ENCODE measurements around the gene EFHB. TPM values are rescaled to one million over a fixed set of nuclear protein-coding genes. Genes with fewer than 3 reads are reported as not detected.
"Not testable (repeated sequence)": the region's sequence is repeated elsewhere in the genome, so short reads cannot be mapped to it uniquely, and the experiment has no call there.

Gene EFHB
- total and polyA plus RNA-seq, 3 experiments from 2014 or later = 0.39 to 1.3 TPM; not detected in 1

DNA sequence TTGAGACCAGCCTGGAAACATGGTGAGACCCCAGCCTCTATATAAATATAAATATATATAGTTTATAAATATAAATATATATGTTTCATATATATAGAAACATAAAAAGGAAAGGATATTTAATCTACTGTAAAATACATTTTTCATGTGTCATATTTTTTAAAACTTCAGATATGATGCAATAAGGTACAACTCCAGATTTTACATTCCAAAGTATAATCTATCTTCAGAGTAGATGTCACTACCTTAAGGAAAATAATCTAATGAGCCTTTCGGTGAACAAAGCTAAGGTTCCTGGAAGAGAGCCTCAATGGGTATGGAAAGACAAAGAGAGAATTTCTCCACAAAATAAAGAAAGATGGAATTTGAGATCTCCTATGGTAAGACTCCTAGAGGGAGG lies 16.9 kb downstream of the EFHB start:
- Histone ChIP-seq H3K9me3 (ENCODE audit: low read length) (no peaks in the 10 kb centered on the region), H3K4me3 (ENCODE audit: low read length) (no peak overlapping the region), H3K27me3 (ENCODE audit: insufficient read depth, low read length, poor library complexity, severe bottlenecking) (no peaks in the 10 kb centered on the region), H3K4me1 (ENCODE audit: insufficient read depth, low read length) (no peaks in the 10 kb centered on the region), H3K27ac (ENCODE audit: low read depth, low read length) (no peak overlapping the region), H3K36me3 (ENCODE audit: insufficient read depth, low read length) (no peaks in the 10 kb centered on the region)
- no peak overlapping the region for H3K4me3 Mint-ChIP-seq
- POLR2A ChIA-PET = no interaction called here
- H3K36me3 Mint-ChIP-seq = peaks cover 0 to 13% (median 0%) of the 10 kb centered on the region in 3 donors
- CTCF ChIA-PET = no interaction called here
- no peaks in the 10 kb centered on the region for H3K4me1 Mint-ChIP-seq
- peaks cover 0 to 10% (median 5%) of the 10 kb centered on the region in 5 donors for H3K9me3 Mint-ChIP-seq
- no peak for DNase-seq
- peaks cover 0 to 2% of the 10 kb centered on the region in 2 donors for H3K27me3 Mint-ChIP-seq
- no peak overlapping the region for H3K27ac Mint-ChIP-seq

DNA sequence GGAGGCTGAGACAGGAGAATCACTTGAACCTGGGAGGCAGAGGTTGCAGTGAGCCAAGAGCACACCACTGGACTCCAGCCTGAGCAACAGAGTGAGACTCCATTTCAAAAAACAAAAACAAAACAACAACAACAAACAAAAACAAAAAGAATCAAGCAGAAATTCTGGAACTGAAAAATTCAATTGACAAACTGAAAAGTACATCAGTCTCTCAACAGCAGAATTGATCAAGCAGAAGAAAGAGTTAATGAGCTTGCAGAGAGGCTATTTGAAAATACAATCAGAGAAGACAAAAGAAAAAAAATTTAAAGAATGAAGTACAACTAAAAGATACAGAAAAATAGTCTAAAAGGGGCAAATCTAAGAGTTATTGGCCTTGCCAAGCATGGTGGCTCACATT lies 22.6 kb downstream of the EFHB start:
- Histone ChIP-seq H3K36me3 (ENCODE audit: insufficient read depth, low read length) (no peaks in the 10 kb centered on the region), H3K9me3 (ENCODE audit: low read length) (no peaks in the 10 kb centered on the region), H3K27ac (ENCODE audit: low read depth, low read length) (no peak overlapping the region), H3K4me3 (ENCODE audit: low read length) (no peak overlapping the region), H3K27me3 (ENCODE audit: insufficient read depth, low read length, poor library complexity, severe bottlenecking) (no peaks in the 10 kb centered on the region), H3K4me1 (ENCODE audit: insufficient read depth, low read length) (no peaks in the 10 kb centered on the region)
- no peak overlapping the region for H3K27ac Mint-ChIP-seq
- no peak overlapping the region for H3K4me3 Mint-ChIP-seq
- H3K9me3 Mint-ChIP-seq = peaks cover 13 to 23% (median 21%) of the 10 kb centered on the region in 5 donors
- DNase-seq = no peak
- peaks cover 0 to 26% (median 1%) of the 10 kb centered on the region in 3 donors for H3K36me3 Mint-ChIP-seq
- ChIA-PET POLR2A (no interaction called here), CTCF (no interaction called here)
- no peaks in the 10 kb centered on the region for H3K27me3 Mint-ChIP-seq
- no peaks in the 10 kb centered on the region for H3K4me1 Mint-ChIP-seq

DNA sequence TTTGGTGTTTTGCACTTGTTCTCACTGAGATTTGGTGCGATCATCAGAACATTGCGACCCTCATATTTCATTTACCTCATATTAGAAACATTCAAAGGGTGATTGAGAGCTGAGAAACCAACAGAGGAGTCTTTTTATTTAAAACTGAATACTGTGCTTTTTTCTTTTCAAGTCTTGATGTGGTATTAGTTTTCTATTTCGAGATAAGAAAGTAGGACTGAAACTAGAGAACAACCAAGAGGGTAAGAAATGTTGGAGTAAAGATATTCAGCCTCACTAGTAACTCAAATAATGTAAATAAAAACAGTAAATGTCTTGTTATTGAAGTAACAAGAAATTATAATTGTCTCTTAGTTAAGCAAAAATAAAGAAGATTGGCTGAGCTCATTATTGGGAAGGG lies 26.5 kb downstream of the EFHB start:
- Mint-ChIP-seq H3K27me3 (no peaks in the 10 kb centered on the region), H3K9me3 (peaks cover 11 to 18% (median 15%) of the 10 kb centered on the region in 5 donors), H3K27ac (no peak overlapping the region), H3K4me3 (no peak overlapping the region), H3K36me3 (peaks cover 0 to 23% (median 1%) of the 10 kb centered on the region in 3 donors), H3K4me1 (no peaks in the 10 kb centered on the region)
- no peak overlapping the region for H3K27ac ChIP-seq (ENCODE audit: low read depth, low read length)
- no peaks in the 10 kb centered on the region for H3K9me3 ChIP-seq (ENCODE audit: low read length)
- H3K4me3 ChIP-seq (ENCODE audit: low read length) = no peak overlapping the region
- no peaks in the 10 kb centered on the region for H3K27me3 ChIP-seq (ENCODE audit: insufficient read depth, low read length, poor library complexity, severe bottlenecking)
- ChIA-PET CTCF (no interaction called here), POLR2A (no interaction called here)
- H3K36me3 ChIP-seq (ENCODE audit: insufficient read depth, low read length) = no peaks in the 10 kb centered on the region
- no peaks in the 10 kb centered on the region for H3K4me1 ChIP-seq (ENCODE audit: insufficient read depth, low read length)
- no peak for DNase-seq

- DNase-seq = no peak
- Histone ChIP-seq H3K9me3 (ENCODE audit: low read length) (no peaks in the 10 kb centered on the region), H3K27me3 (ENCODE audit: insufficient read depth, low read length, poor library complexity, severe bottlenecking) (no peaks in the 10 kb centered on the region), H3K27ac (ENCODE audit: low read depth, low read length) (no peak overlapping the region), H3K4me1 (ENCODE audit: insufficient read depth, low read length) (no peaks in the 10 kb centered on the region), H3K4me3 (ENCODE audit: low read length) (no peak overlapping the region), H3K36me3 (ENCODE audit: insufficient read depth, low read length) (no peaks in the 10 kb centered on the region)
- POLR2A ChIA-PET = no interaction called here
- H3K36me3 Mint-ChIP-seq = peaks cover 0 to 7% (median 0%) of the 10 kb centered on the region in 3 donors
- no peaks in the 10 kb centered on the region for H3K4me1 Mint-ChIP-seq
- no peak overlapping the region for H3K27ac Mint-ChIP-seq
- CTCF ChIA-PET = no interaction called here
- H3K27me3 Mint-ChIP-seq = peaks cover 0 to 2% of the 10 kb centered on the region in 2 donors
- no peak overlapping the region for H3K4me3 Mint-ChIP-seq
- H3K9me3 Mint-ChIP-seq = peaks cover 0 to 2% (median 0%) of the 10 kb centered on the region in 5 donors
Measured at GRCh38 chr3:19903649-19904048, 30.4 kb downstream of the EFHB start.

DNA sequence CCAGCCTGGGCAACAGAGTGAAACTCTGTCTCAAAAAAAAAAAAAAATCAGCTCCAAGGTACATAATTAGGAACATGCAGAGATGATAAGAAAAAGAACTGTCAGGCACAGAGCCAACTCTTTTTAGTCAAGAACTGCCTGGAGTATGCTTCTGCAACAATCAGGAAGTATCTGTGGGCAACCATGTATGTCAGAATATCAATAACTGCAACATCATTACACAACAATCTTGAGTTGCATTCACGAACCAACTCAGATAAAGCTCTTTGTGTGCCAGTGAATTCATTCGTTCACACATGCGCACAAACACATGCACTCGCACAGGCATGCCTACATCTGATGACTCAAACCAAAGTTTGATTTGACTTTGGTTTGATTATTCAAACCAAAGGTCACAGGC lies 32.1 kb downstream of the EFHB start:
- POLR2A ChIA-PET = no interaction called here
- no peaks in the 10 kb centered on the region for H3K9me3 ChIP-seq (ENCODE audit: low read length)
- CTCF ChIA-PET = no interaction called here
- H3K4me3 ChIP-seq (ENCODE audit: low read length) = no peak overlapping the region
- H3K36me3 ChIP-seq (ENCODE audit: insufficient read depth, low read length) = no peaks in the 10 kb centered on the region
- no peaks in the 10 kb centered on the region for H3K4me1 Mint-ChIP-seq
- no peaks in the 10 kb centered on the region for H3K27me3 ChIP-seq (ENCODE audit: insufficient read depth, low read length, poor library complexity, severe bottlenecking)
- H3K27ac ChIP-seq (ENCODE audit: low read depth, low read length) = no peak overlapping the region
- H3K4me1 ChIP-seq (ENCODE audit: insufficient read depth, low read length) = no peaks in the 10 kb centered on the region
- no peak for DNase-seq
- H3K9me3 Mint-ChIP-seq = peaks cover 0 to 2% (median 0%) of the 10 kb centered on the region in 5 donors
- peaks cover 2% of the 10 kb centered on the region in 2 donors for H3K27me3 Mint-ChIP-seq
- peaks cover 0 to 7% (median 0%) of the 10 kb centered on the region in 3 donors for H3K36me3 Mint-ChIP-seq
- peak overlapping the region in 1 of 8 donors; percentile 29 for H3K27ac Mint-ChIP-seq
- H3K4me3 Mint-ChIP-seq = no peak overlapping the region

DNA sequence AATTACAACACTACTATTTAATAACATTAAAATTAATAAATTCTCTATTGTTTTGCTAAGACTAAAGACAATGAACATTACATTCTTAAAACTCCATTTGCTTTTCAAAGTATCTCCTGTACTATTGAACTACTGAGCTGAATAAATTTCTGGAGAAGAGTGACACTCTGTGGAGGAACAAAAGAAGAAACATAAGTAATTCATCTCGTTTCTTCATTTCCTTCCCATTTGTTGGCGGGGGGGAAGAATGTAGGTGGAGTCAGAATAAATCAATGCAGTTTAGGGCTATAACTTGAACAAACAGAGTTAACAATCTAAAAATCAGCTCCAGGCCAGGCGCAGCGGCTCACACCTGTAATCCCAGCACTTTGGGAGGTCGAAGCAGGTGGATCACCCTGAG lies 32.7 kb downstream of the EFHB start:
- Mint-ChIP-seq H3K36me3 (peaks cover 0 to 7% (median 0%) of the 10 kb centered on the region in 3 donors), H3K27ac (no peak overlapping the region), H3K4me3 (no peak overlapping the region), H3K27me3 (peaks cover 2% of the 10 kb centered on the region in 2 donors), H3K4me1 (no peaks in the 10 kb centered on the region), H3K9me3 (peaks cover 0 to 2% (median 0%) of the 10 kb centered on the region in 5 donors)
- Histone ChIP-seq H3K36me3 (ENCODE audit: insufficient read depth, low read length) (no peaks in the 10 kb centered on the region), H3K4me1 (ENCODE audit: insufficient read depth, low read length) (no peaks in the 10 kb centered on the region), H3K4me3 (ENCODE audit: low read length) (no peak overlapping the region), H3K27ac (ENCODE audit: low read depth, low read length) (no peak overlapping the region), H3K27me3 (ENCODE audit: insufficient read depth, low read length, poor library complexity, severe bottlenecking) (no peaks in the 10 kb centered on the region), H3K9me3 (ENCODE audit: low read length) (no peaks in the 10 kb centered on the region)
- no peak for DNase-seq
- ChIA-PET POLR2A (no interaction called here), CTCF (no interaction called here)

DNA sequence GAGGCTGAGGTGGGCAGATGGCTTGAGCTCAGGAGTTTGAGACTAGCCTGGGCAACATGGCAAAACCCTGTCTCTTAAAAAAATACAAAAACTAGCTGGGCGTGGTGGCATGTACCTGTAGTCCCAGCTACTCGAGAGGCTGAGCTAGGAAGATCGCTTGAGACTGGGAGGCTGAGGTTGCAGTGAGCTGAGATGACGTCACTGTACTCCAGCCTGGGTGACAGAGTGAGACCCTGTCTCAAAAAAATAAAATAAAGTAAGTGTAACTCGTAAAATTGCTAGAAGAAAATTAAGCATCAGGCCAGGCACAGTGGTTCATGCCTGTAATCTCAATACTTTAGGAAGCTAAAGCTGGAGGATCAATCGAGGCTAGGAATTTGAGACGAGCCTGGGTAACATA lies 34.2 kb downstream of the EFHB start:
- H3K36me3 Mint-ChIP-seq; DNase-seq; H3K4me3 ChIP-seq (ENCODE audit: low read length); H3K4me1 ChIP-seq (ENCODE audit: insufficient read depth, low read length); POLR2A ChIA-PET; H3K27ac Mint-ChIP-seq; H3K4me1 Mint-ChIP-seq; H3K4me3 Mint-ChIP-seq; H3K27me3 Mint-ChIP-seq; H3K27me3 ChIP-seq (ENCODE audit: insufficient read depth, low read length, poor library complexity, severe bottlenecking); CTCF ChIA-PET; H3K27ac ChIP-seq (ENCODE audit: low read depth, low read length); H3K36me3 ChIP-seq (ENCODE audit: insufficient read depth, low read length); H3K9me3 Mint-ChIP-seq; H3K9me3 ChIP-seq (ENCODE audit: low read length): not testable (repeated sequence)

DNA sequence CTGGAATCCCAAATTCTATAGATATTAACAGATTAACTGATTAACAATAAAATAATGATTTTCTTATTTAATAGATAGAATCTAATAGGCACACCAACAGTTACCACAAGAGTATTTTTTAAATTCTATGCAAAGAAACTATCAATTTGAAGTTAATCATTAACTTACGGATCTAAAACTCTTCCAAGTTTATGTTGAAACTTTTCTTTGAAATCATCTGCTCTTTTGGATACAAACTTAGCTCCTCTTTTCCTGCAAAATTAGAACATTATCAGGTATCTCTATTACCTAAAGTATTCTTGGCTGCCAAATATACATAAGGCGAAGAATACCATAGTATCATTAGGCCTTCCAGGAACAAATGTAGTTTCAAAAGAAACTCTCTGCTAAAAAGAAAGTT lies 34.8 kb downstream of the EFHB start:
- no peak overlapping the region for H3K27ac Mint-ChIP-seq

GRCh38 chr3:19898721-19899120 lies 35.3 kb downstream of the EFHB start:
- Histone ChIP-seq H3K27me3 (ENCODE audit: insufficient read depth, low read length, poor library complexity, severe bottlenecking) (no peaks in the 10 kb centered on the region), H3K4me3 (ENCODE audit: low read length) (no peak overlapping the region), H3K36me3 (ENCODE audit: insufficient read depth, low read length) (no peaks in the 10 kb centered on the region), H3K27ac (ENCODE audit: low read depth, low read length) (no peak overlapping the region), H3K9me3 (ENCODE audit: low read length) (no peaks in the 10 kb centered on the region), H3K4me1 (ENCODE audit: insufficient read depth, low read length) (no peaks in the 10 kb centered on the region)
- ChIA-PET POLR2A (interaction anchor here (0.6 kb wide), 1 partner anchor 12 kb away, joined by 8 read pairs; no protein-coding TSS in a partner anchor), CTCF (no interaction called here)
- H3K9me3 Mint-ChIP-seq = no peaks in the 10 kb centered on the region
- H3K4me1 Mint-ChIP-seq = no peaks in the 10 kb centered on the region
- no peak overlapping the region for H3K27ac Mint-ChIP-seq
- H3K4me3 Mint-ChIP-seq = no peak overlapping the region
- no peak for DNase-seq
- peaks cover 2% of the 10 kb centered on the region in 2 donors for H3K27me3 Mint-ChIP-seq
- H3K36me3 Mint-ChIP-seq = no peaks in the 10 kb centered on the region

More for the DNA sequence above, 34.8 kb downstream of the EFHB start:
- H3K27me3 Mint-ChIP-seq = peaks cover 2% of the 10 kb centered on the region in 2 donors
- no peaks in the 10 kb centered on the region for H3K36me3 Mint-ChIP-seq
- ChIA-PET POLR2A (no interaction called here), CTCF (no interaction called here)
- no peaks in the 10 kb centered on the region for H3K4me1 ChIP-seq (ENCODE audit: insufficient read depth, low read length)
- no peaks in the 10 kb centered on the region for H3K4me1 Mint-ChIP-seq
- H3K4me3 Mint-ChIP-seq = no peak overlapping the region
- H3K27me3 ChIP-seq (ENCODE audit: insufficient read depth, low read length, poor library complexity, severe bottlenecking) = no peaks in the 10 kb centered on the region
- H3K27ac ChIP-seq (ENCODE audit: low read depth, low read length) = no peak overlapping the region
- no peaks in the 10 kb centered on the region for H3K36me3 ChIP-seq (ENCODE audit: insufficient read depth, low read length)
- no peaks in the 10 kb centered on the region for H3K9me3 Mint-ChIP-seq
- H3K4me3 ChIP-seq (ENCODE audit: low read length) = no peak overlapping the region
- H3K9me3 ChIP-seq (ENCODE audit: low read length) = no peaks in the 10 kb centered on the region
- DNase-seq = no peak
